ENCODE results near the gene SLC26A3.

DNA sequence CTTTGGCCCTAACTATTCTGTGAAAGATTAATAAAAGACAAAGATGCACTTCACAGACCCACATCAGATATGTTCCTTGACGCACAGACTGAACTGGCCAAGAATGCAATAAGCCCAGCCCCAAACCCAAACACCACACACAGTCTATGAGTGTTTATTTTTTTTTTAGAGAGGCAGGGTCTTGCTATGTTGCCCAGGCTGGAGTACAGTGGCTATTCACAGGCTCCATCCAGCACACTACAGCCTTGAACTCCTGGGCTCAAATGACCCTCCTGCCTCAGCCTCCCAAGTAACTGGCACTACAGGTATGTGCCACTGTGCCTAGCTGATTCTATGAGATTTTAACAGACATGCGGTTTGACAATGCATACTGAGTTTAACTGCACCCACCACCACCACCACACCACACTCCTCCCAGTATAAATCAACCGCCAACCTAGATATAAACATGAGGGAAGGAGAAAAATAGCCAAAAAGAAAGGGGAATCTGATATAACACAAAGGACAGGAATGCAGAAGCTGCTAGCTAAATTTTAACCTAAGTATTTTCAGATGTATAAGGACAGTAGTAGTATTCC, 35.1 kb upstream of the SLC26A3 start:
- TF ChIP-seq, protein P1, sequence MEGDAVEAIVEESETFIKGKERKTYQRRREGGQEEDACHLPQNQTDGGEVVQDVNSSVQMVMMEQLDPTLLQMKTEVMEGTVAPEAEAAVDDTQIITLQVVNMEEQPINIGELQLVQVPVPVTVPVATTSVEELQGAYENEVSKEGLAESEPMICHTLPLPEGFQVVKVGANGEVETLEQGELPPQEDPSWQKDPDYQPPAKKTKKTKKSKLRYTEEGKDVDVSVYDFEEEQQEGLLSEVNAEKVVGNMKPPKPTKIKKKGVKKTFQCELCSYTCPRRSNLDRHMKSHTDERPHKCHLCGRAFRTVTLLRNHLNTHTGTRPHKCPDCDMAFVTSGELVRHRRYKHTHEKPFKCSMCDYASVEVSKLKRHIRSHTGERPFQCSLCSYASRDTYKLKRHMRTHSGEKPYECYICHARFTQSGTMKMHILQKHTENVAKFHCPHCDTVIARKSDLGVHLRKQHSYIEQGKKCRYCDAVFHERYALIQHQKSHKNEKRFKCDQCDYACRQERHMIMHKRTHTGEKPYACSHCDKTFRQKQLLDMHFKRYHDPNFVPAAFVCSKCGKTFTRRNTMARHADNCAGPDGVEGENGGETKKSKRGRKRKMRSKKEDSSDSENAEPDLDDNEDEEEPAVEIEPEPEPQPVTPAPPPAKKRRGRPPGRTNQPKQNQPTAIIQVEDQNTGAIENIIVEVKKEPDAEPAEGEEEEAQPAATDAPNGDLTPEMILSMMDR (IDR thresholded peaks at IDR 0.05; ENCODE audit: control extremely low read depth in 1 of 3, insufficient read depth in 1 of 3, low read depth in 1 of 3, low read length in 3 of 3) = no peak
- no peak for TF ChIP-seq POLR2A (IDR thresholded peaks at IDR 0.05; ENCODE audit: control extremely low read depth in 1 of 2, low read depth in 2 of 2, low read length in 2 of 2)
- no peak for TF ChIP-seq EP300 (IDR thresholded peaks at IDR 0.05; ENCODE audit: borderline replicate concordance in 1 of 2, low read depth in 2 of 2, low read length in 2 of 2)
- TF ChIP-seq GABPA (IDR thresholded peaks at IDR 0.05; ENCODE audit: borderline replicate concordance, insufficient read depth, low read length) = no peak
- no peak for TF ChIP-seq KDM5A (IDR thresholded peaks at IDR 0.05; ENCODE audit: low read length)
- no peak for TF ChIP-seq POLR2AphosphoS5 (IDR thresholded peaks at IDR 0.05; ENCODE audit: low read depth, low read length)
- TF ChIP-seq KDM1A (IDR thresholded peaks at IDR 0.05; ENCODE audit: borderline replicate concordance, low read length) = no peak
- TF ChIP-seq EZH2 (IDR thresholded peaks at IDR 0.05; ENCODE audit: low read depth, low read length, severe bottlenecking) = no peak
- TF ChIP-seq, protein P2, sequence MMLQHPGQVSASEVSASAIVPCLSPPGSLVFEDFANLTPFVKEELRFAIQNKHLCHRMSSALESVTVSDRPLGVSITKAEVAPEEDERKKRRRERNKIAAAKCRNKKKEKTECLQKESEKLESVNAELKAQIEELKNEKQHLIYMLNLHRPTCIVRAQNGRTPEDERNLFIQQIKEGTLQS (IDR thresholded peaks at IDR 0.05; ENCODE audit: insufficient read depth, low read depth, low read length) = no peak
- TF ChIP-seq BRCA1 (IDR thresholded peaks at IDR 0.05; ENCODE audit: low read depth, low read length) = no peak
- no peak for TF ChIP-seq TAF1 (IDR thresholded peaks at IDR 0.05; ENCODE audit: low read depth, low read length)
- TF ChIP-seq CTBP2 (IDR thresholded peaks at IDR 0.05; ENCODE audit: borderline replicate concordance, insufficient read depth, insufficient read length, low read length) = no peak
- no peak for TF ChIP-seq BCL11A (IDR thresholded peaks at IDR 0.05; ENCODE audit: low read depth in 2 of 2, low read length in 2 of 2)
